Testis (tissue), 2 donors: ENCODE measurements around the gene CFAP70.

Experiments
- CTCF ChIP-seq, 3 experiments: fragments of 450-650 bp in 2 of 3; fragments of 200-600 bp in 1 of 3; sonication (generic) in 1 of 3; IDR thresholded peaks; one replicate each; pipeline ENCODE4 v1.5.1; 2016 to 2019; ENCODE audit warnings: antibody characterized with exemption in 3 of 3, mild to moderate bottlenecking in 2 of 3, moderate library complexity in 1 of 3
- POLR2A ChIP-seq: fragments of 450-650 bp; IDR thresholded peaks from one replicate; pipeline ENCODE4 v1.6.1; 2017; ENCODE audit warnings: antibody characterized with exemption, mild to moderate bottlenecking, moderate library complexity

GRCh38 chr10:73333202-73333601 is 25.5 kb downstream of the CFAP70 start:
- TF ChIP-seq CTCF (IDR thresholded peaks at IDR 0.05): no peak
- no peak for TF ChIP-seq POLR2A
